HG02870 (cell line): ENCODE data around the gene ZBTB24.
A peak's percentile ranks its signal among the peaks of the same experiment; 100 is the strongest.
"Not testable (repeated sequence)": the region's sequence is repeated elsewhere in the genome, so short reads cannot be mapped to it uniquely, and the experiment has no call there.

Source experiments
- ATAC-seq: cut with Tn5 transposase; IDR thresholded peaks from one replicate; pipeline ENCODE4 v1.9.1; 2021; ENCODE audit warnings: mild to moderate bottlenecking, moderate library complexity; ENCODE audit not compliant: unreplicated experiment

ZBTB24 gene

GRCh38 chr6:109472132-109472995 lies 10.7 kb downstream of the ZBTB24 start:
- ATAC-seq = peak; percentile 50

- no peak for ATAC-seq
Measured at GRCh38 chr6:109471105-109471810, 11.8 kb downstream of the ZBTB24 start.

- no peak for ATAC-seq
Measured at GRCh38 chr6:109469591-109470189, 13.3 kb downstream of the ZBTB24 start.

GRCh38 chr6:109467696-109468095 lies 15.3 kb downstream of the ZBTB24 start:
- ATAC-seq = no peak

GRCh38 chr6:109466212-109466923 lies 16.7 kb downstream of the ZBTB24 start:
- no peak for ATAC-seq

GRCh38 chr6:109465772-109466171 lies 17.2 kb downstream of the ZBTB24 start:
- ATAC-seq = no peak

- ATAC-seq = no peak
Measured at GRCh38 chr6:109461733-109462526, 21.1 kb downstream of the ZBTB24 start.

GRCh38 chr6:109461205-109461604 lies 21.8 kb downstream of the ZBTB24 start:
- ATAC-seq = not testable (repeated sequence)

GRCh38 chr6:109460161-109460829 lies 22.7 kb downstream of the ZBTB24 start:
- no peak for ATAC-seq

GRCh38 chr6:109458774-109459531 lies 24.1 kb downstream of the ZBTB24 start:
- peak; percentile 31 for ATAC-seq

- no peak for ATAC-seq
Measured at GRCh38 chr6:109457562-109457996, 25.4 kb downstream of the ZBTB24 start.

GRCh38 chr6:109456710-109457561 lies 26.1 kb downstream of the ZBTB24 start:
- ATAC-seq = no peak

- no peak for ATAC-seq
Measured at GRCh38 chr6:109456111-109456583, 26.9 kb downstream of the ZBTB24 start.

- ATAC-seq = peak; percentile 47
Measured at GRCh38 chr6:109455437-109456110, 27.4 kb downstream of the ZBTB24 start, which contains the start of gene MICAL1. Gene MICAL1 (minus strand): TSS chr6:109455772. CDS start chr6:109454196, 1,576 bp downstream.

GRCh38 chr6:109454496-109455436 lies 28.3 kb downstream of the ZBTB24 start:
- ATAC-seq = peak; percentile 29
